HG03025 (cell line): Measurements from ENCODE around the gene CSNK2B.

Source experiments
- ATAC-seq: cut with Tn5 transposase; IDR thresholded peaks from one replicate; pipeline ENCODE4 v1.9.1; 2021; ENCODE audit warnings: mild to moderate bottlenecking, moderate library complexity; ENCODE audit not compliant: unreplicated experiment, low FRiP score

The CSNK2B gene

DNA sequence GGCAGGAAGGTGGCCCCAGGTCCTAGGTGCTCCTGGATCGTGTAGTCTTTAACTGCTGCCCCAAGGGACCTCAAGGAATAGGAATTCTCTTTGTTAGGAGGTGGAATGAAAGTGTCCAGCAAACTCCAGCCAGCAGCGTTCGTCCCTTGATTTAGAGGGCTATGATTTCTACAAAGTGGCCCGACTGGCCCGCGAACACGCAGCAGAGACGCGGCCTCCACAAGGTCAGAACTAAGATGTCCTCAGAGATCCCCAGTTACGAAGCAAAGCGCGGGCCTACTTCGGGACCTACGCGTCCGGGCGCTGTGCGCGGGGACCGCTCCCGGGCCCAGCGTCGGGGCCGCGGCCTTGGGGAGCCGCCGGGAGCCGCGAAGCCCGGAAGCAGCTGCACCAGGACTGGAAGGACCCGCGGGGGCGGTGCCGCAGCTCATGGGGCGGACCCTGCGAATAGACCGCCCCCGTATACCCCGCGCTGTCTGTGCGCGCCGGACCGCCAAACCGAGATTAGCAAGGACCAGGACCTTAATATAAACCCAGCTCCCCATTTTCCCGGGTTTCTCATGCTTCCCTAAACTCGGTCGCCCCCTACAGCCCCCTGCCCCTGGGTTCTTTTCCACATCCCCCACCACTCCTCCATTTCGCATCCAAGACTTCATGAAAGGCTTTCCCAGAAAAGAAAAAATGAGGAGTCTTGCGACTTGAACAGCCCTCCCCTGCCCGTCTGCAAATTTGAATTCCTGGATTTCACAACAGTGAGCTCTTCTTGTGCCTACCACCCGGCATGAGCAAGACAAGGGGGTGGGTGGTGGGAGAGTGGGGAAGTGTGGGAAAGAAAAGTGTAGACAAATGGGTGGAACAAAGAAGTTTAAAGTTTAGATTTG lies 5.3 kb upstream of the CSNK2B start, which contains the start of gene C6orf47:
C6orf47 (minus strand) TSS at position 398 of the 881 bp plus-strand sequence. CDS start 831 bp downstream, outside the sequence.
- ATAC-seq = peak; percentile 37

DNA sequence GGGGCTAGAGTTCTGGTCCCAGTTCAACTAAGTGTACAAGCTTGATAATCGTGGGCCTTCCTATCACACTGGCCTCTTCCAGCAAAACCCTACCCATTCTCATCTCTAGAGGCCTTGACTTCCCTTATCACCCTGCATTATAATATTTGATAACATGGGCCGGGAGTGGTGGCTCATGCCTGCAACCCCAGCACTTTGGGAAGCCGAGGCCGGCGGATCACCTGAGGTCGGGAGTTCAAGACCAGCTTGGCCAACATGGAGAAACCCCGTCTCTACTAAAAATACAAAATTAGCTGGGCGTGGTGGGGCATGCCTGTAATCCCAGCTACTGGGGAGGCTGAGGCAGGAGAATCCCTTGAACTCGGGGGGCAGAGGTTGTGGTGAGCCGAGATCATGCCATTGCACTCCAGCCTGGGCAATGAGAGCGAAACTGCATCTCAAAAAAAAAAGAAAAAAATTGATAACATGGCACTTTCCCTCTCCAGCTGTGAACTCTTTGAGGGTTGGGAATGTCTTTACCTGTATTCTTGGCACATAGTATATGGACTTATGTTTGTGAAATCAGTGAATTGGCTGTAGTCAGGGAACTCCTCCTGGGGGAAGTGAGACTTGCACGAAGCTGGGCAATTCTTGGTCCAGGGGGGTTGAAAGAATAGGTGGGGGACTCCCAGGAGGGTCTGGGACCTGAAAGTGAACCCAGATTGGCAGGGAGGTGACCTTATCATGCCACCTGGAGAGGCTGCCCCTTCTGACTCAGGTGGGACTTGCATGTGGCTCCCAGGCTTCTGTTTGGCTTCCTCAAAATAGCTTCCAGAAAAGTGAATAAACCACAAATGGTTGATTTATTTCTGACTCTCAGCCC lies 4.4 kb upstream of the CSNK2B start:
- no peak for ATAC-seq

DNA sequence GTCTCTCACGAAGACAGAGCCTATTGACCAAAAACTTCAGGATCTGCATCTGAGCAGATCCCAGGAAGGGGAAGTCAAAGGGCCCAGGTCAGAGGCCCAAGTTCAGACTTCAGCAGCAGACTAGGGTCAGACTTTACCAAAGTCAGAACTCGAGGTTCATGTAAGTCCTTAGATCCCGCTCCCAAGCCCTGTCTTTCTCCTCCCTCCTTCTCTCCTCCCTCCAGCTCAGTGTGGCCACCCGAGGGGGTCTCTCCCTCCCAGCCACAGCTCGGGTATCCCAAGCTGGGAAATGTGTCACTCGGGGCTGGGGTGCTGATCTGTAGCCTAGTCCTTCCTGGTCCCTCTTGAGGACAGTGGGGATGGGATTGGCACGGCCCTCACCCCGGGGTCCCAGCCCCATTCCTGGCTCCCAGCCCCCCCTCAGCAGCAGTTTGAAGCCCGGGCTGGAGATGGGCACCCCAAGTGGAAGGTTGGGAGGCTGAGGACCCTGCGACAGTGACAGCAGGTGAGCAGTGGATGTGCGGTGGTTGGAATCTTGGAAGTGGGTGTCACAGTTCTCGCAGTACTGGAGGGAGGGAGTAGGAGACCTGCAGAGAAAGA lies 3.7 kb upstream of the CSNK2B start:
- ATAC-seq = no peak

DNA sequence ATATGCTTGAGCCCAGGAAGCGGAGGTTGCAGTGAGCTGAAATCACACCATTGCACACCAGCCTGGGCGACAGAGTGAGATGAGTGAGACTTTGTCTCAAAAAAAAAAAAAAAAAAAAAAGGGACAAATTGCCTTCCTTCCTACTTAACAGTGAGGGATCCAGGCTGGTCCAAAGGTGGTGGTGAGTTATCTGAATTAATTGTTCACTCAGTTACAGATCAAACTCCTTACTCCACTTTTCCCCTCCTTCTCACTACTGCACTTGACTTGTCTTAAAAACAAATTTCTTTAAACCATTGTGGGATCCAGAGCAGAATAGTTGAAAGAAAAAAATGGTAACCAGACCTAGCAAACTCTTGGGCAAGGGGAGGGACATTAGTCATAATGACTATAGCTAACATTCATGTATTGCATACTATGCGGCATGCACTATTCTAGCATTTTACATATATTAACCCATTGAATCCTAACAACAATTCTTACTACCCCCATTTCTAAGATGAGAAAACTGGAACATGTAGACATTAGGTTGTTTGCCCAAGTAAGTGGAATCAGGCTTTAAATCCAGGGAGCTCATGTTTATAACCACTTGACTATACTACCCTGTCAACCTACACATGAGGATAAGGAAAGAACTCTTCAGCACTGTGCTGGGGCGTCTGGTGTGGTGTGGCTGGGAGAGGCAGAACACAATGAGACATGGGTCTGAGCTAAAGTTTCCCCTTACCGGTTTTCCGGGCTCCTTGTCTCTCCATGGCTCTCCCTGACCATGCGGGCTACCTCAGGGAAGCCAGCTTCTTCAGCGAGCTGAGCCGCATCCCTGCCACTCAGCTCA lies 2.5 kb upstream of the CSNK2B start:
- ATAC-seq = no peak

DNA sequence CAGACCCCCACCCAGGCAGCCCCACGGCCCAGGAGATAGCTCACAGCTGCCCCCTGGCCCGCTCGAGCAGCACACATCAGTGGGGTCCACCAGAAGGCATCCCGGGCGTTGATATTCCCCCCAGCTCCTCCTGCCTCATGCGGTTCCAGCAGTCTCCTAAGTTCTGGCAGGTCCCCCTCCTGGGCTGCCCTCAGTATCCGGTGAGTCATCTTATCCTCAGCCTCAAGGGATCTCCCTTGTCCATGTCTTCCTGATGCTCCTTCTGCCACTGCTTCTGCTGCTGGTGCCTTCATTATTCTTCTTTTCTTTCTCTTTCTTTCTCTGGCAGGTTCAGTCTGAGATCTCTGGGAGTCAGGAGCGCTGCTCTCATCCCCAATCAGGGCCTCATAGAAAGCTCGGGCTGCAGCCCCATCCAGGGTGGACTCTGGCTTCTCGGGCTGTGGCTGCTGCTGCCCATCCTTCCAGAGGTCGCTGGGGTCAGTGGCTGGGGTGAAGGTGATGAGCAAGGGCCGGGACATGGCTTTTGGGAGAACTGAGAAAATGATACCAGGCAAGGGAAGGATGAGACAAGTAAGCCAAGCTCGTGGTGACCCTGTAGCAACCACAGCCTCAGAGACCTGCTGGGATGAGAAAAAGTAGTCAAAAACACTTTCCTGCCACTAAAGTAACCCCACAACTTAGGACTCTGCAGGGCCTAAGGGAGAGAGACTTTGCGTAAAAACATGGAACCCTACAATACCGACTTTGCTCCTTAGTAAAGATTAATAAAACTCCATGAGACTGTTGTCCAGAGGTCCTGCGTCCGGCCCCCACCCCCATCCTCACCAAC lies 1.7 kb upstream of the CSNK2B start:
- no peak for ATAC-seq

DNA sequence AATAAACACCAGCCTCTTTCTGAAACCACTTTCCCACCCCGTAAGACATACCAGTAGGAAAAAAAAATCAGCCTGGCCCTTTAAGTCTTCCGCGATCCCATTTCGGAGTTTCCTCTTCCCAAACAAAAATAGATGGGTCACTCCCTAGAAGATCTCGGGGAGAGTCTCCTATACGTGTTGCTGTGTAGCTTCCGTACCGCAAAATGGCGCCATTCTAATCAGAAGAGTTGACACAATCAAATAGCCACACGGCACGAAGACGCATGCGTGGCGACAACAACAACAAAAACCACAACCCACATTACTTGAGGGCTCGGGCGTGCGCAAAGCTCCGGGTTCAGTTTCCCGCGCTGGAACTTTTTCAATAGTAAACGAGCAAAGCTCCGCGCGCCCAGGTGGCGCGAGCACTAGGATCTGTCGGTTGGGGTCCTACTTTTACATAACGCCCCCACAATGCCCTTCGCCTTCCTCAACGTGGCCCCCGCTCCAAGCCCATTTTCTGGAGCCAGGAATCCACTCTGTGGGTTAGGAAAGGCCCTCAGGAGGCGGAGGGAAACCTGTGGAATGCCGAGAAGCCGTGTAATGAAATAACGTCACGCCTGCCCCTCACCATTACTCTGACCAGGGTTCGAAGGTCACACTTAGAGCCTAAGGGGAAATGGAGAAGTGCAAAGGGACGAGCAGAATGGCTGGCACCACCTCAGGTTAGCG lies 935 bp upstream of the CSNK2B start, which contains the start of gene GPANK1:
GPANK1 (minus strand) TSS at position 208 of the 711 bp plus-strand sequence. CDS start 519 bp downstream, outside the sequence.
- no peak for ATAC-seq

DNA sequence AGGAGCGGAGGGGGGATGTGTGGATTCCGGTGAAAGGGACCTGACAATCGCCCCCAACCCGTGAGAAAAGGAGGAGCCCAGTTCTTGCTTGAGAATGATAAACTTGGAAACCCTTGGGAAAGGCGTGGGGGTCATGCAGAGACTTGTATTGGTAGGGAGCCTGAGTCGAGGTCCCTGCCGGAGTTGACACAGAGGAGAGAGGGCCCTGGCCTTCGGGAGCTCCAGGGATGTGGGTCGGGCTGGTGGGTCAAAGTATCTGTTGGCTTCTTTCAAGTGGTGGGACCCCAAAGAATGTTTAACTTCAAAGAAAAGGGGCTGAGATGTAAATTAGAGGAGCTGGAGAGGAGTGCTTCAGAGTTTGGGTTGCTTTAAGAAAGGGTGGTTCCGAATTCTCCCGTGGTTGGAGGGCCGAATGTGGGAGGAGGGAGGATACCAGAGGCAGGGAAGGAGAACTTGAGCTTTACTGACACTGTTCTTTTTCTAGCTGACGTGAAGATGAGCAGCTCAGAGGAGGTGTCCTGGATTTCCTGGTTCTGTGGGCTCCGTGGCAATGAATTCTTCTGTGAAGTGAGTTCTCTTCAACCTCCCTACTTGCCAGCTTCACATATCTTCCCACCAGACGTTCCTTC lies 571 bp downstream of the CSNK2B start:
- no peak for ATAC-seq

DNA sequence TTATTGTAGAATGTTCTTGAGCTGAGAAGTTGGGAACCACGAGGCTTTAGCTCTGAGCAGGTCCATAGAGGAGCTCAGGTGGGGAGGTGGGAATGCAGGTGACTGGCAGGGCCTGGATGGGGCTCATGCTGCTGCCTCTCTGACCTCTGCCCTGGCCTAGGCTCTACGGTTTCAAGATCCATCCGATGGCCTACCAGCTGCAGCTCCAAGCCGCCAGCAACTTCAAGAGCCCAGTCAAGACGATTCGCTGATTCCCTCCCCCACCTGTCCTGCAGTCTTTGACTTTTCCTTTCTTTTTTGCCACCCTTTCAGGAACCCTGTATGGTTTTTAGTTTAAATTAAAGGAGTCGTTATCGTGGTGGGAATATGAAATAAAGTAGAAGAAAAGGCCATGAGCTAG lies 3.8 kb downstream of the CSNK2B start, which contains the start of gene LY6G5B:
LY6G5B (plus strand) TSS at position 301 of the 400 bp plus-strand sequence. CDS start 975 bp downstream, outside the sequence.
- no peak for ATAC-seq

DNA sequence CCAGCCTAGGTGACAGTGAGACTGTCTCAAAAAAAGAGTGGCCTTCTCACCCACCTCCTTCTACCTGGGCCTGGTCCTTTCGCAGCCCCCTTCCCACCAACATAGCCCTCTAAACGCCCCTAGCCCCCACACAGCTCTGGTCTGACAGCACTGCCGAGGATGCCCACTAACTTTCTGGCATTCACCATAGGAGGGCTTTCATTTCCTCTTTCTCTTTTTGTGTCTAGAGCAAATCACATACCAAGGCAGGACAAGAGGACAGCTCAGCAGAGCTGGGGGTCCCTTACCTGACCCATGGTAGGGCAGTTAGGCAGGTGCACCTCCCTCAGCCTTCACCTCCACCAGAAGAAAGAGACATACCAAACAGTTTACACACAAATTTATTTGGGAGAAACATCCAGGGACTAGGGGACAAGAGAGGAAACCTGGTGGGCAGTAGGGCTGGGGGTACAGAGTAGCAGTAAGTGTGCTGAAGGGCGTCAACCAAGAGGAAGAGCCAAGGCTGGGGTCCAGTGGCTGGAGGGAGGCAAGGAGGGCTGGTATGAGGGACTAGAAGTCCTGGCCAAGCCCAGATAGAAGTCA lies 10.5 kb downstream of the CSNK2B start:
- ATAC-seq = no peak

DNA sequence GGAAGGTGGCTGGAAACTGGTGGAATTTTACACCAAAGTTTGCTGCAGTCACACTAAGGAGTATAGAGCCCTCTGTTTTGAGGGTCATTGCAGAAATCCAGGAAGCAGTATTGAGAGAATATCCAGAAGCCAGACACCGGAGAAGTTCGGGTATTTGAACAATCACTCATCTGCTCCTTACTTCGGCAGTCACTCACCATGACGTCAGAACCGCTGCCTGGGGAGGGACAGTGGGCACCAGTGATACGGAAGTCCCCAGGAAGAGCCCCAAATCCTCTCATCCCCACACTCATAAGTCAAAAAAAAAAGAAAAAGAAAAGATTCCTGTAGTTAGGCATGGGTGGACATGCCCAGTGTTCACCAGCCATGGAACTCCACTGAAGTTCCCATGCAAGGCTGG lies 11.0 kb downstream of the CSNK2B start:
- ATAC-seq = no peak

DNA sequence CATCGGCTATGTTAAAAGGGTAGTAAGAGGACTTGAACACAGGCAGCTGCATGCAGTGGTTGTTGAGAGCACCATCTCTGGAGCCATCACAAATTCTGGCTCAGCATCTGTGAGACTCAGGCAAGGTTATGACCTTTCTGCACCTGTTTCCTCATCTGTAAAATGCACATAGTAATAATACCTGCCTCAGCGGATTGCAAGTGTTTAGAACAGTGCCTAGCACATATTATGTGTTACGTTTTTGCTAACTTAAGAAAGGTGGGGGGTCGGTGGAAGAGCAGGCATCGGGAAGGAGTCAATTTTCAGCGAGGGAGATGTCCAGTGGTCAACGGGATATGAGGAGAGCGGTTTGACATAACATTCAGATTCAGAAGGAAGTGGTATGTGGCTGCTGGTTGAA lies 12.1 kb downstream of the CSNK2B start:
- no peak for ATAC-seq

DNA sequence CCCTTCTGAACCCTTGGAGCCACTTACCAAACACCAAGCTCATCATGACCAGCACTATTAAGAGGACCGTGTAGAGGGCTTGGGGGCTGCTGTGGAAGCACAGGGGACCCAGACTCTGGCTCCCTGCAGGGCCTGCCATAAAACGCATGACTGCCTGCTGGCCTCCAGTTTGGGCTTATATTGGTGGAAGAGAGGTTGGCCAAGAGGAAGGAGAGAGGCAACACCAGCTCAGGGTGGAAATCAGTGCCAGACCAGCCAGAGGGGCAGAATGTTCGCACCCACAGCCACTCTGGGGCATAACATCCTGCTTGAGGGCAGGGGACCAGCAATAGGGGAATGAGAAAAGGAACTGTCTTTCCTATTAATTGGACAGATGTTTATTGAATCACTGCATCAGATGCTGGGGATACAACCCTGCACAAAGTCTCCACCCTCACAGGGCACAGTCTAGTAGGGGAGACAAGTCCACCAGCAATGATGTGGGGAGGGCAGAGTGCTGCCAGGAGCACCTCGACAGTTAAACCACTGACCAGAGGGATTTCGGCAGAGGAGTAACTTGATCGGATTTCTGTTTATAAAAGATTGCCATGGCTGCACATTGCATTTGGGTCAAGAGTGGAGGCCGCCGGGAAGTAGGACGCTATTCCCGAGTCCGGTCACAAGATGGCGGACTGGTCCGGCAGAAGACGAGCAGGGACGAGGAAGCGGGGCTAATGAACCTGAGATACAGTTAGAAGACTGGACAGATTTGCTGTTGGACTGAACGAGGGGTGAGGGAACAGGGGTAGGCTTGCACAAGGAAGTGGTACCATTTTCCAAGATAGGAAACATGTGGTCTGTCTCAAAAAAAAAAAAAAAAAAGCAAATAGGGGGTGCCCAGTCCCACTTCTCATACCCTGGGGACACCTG lies 14.6 kb downstream of the CSNK2B start, which contains the start of gene LY6G5C:
LY6G5C (minus strand) TSS at position 842 of the 909 bp plus-strand sequence; CDS start at position 148, 694 bp downstream.
- no peak for ATAC-seq

DNA sequence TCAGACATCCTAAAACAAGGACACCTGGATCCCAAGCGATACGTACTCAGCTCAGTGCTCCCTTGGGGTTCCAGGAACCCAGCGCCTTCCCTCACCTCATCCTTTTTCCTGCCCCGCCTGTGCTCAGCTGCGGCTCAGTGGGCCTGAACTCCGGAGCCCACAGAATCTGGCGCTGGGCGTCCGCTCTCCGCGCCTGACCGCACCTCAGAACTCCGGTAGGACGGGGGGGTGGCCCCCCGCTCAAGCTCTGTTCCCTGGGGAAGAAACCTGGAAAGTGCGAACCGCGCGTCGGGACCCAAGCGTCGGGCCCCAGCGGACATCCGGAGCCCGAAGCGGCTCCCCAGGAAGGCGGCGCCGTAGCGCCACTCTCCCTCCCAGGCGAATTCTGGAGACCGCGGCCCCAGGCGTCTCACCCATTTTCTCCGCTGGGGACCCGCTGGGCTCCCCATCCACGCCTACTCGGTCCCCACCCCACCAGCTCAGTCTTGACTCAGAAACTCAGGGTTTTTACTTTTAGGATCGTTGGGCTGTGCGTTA lies 15.3 kb downstream of the CSNK2B start:
- no peak for ATAC-seq

DNA sequence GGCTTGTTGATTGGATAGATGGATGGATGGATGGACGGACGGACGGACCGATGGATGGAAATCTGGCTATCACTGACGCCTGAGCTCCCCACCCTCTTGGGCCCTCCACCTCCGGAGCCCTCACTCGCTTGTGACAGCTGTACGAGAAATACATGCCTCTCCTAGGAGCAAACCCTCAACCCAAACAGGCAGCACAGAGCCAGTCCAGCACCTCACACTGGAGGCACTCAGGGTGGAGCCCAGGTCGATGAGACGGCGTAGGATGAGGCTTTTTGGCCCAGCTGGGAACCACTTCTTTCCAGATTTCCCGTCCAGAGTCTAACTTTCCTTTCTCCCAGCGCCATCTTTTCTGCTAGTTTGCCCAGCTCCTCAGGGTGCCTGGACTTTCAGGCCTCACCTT lies 17.7 kb downstream of the CSNK2B start:
- ATAC-seq = no peak

DNA sequence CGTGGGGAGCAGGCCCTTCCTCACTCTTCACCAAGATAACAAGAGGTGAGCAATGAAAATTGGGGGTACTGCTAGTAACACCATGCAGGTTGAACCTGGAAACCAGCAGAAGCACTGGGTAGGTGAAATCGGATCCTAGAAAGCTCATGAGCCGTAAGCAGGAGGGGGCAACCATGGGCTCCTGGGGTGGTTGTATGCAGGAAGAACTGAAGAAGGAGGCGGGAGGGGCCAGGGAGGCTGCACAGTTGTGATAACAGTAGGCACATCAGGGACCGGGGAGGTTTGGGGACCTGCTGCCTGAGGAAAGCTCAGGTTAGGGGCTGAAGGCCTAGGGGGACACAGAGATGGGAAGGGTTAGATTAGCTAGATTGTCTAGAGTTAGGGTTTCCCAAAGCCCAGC lies 20.6 kb downstream of the CSNK2B start:
- ATAC-seq = no peak

DNA sequence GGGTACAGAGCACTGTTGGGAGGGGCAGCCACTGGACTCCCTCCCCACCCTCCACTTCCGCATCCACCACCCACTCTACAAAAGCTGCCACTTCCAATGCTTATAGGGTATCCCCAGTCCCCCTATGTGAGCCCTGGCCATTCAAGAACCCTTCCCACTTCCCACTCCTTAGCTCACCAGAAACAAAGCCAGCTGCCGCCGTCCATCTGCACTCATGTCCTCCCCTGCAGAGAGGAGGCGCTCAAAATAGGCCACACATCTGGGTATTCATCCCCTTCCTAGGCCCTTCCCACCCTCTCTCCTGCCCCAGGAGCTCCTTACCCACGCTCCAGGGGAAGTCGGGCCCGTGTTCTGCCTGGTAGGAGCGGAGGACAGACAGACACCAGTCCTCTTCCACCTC lies 21.4 kb downstream of the CSNK2B start:
- no peak for ATAC-seq
